HEK293T (cell line): ENCODE data around the gene CTNNA3.

ENCODE experiments used
- BHLHE40 ChIP-seq: fragments of 450-650 bp; IDR thresholded peaks from 2 replicates; pipeline ENCODE4 v1.6.1; 2016; ENCODE audit warnings: mild to moderate bottlenecking, moderate library complexity, borderline replicate concordance
- CTBP1 ChIP-seq: fragments of 450-650 bp; IDR thresholded peaks from 2 replicates; pipeline ENCODE4 v1.6.1; 2016; ENCODE audit warnings: borderline replicate concordance
- ELF4 ChIP-seq: fragments of 450-650 bp; IDR thresholded peaks from 2 replicates; pipeline ENCODE4 v1.6.1; 2017; ENCODE audit warnings: antibody characterized with exemption
- FOXA1 ChIP-seq: fragments of 450-650 bp; IDR thresholded peaks from 2 replicates; pipeline ENCODE4 v1.6.1; 2016; ENCODE audit warnings: mild to moderate bottlenecking
- FOXK2 ChIP-seq: fragments of 450-650 bp; IDR thresholded peaks from 2 replicates; pipeline ENCODE4 v1.6.1; 2016; ENCODE audit warnings: mild to moderate bottlenecking
- FOXM1 ChIP-seq: fragments of 450-650 bp; IDR thresholded peaks from 2 replicates; pipeline ENCODE4 v1.6.1; 2017; ENCODE audit warnings: mild to moderate bottlenecking, borderline replicate concordance
- HDGF ChIP-seq: fragments of 450-650 bp; IDR thresholded peaks from 2 replicates; pipeline ENCODE4 v1.6.1; 2017; ENCODE audit warnings: antibody characterized with exemption, borderline replicate concordance
- NFRKB ChIP-seq: fragments of 450-650 bp; IDR thresholded peaks from 2 replicates; pipeline ENCODE4 v1.6.1; 2016; ENCODE audit warnings: mild to moderate bottlenecking, moderate library complexity
- SP1 ChIP-seq: fragments of 450-650 bp; IDR thresholded peaks from 2 replicates; pipeline ENCODE4 v1.6.1; 2017
- SUZ12 ChIP-seq: fragments of 450-650 bp; IDR thresholded peaks from 2 replicates; pipeline ENCODE4 v1.6.1; 2016; ENCODE audit warnings: mild to moderate bottlenecking
- ZNF384 ChIP-seq: fragments of 450-650 bp; IDR thresholded peaks from 2 replicates; pipeline ENCODE4 v1.6.1; 2016

- no peak for TF ChIP-seq FOXK2
- no peak for TF ChIP-seq SUZ12
- no peak for TF ChIP-seq SP1
- TF ChIP-seq FOXM1, result no peak
- TF ChIP-seq FOXA1, result no peak
- no peak for TF ChIP-seq ZNF384
- TF ChIP-seq HDGF, result no peak
- TF ChIP-seq NFRKB, result no peak
- TF ChIP-seq BHLHE40, result no peak
- TF ChIP-seq CTBP1, result no peak
- TF ChIP-seq ELF4, result no peak
These were observed 440 bp downstream of the CTNNA3 start for GRCh38 chr10:67695555-67695954.
